ENCODE measurements around the gene PCDH9.

- TF ChIP-seq CTCF (IDR thresholded peaks at IDR 0.05) (no peak), EP300 (IDR thresholded peaks at IDR 0.05) (no peak), POLR2A (IDR thresholded peaks at IDR 0.05) (no peak)
Observed at GRCh38 chr13:67048821-67049150, 181.3 kb downstream of the PCDH9 start.
